Heart right ventricle (tissue), 16 donors: ENCODE results near the gene NEUROD2. TPM values are rescaled to one million over a fixed set of nuclear protein-coding genes. Genes with fewer than 3 reads are reported as not detected.

Experiments used
- ATAC-seq, 8 donors: fragments of 200-7000 bp; cut with Tn5 transposase; one replicate each; pipeline ENCODE4 v1.9.1; 2020; ENCODE audit warnings: mild to moderate bottlenecking in 8 of 8, moderate library complexity in 8 of 8, moderate number of reproducible peaks in 1 of 8
- DNase-seq, 2 donors: peaks; one replicate each; pipeline ENCODE4 v3.0.0-alpha.2; 2020
- H3K27ac ChIP-seq, 10 donors: fragments of 200-600 bp; sonication (generic) in 2 of 10; one replicate each; pipeline versions ENCODE4 v1.5.0 to v1.8.0; 2020 to 2022; ENCODE audit warnings: mild to moderate bottlenecking in 3 of 10
- H3K27me3 ChIP-seq, 7 donors: fragments of 200-600 bp; one replicate each; pipeline ENCODE4 v1.8.0; 2021 to 2022; ENCODE audit warnings: mild to moderate bottlenecking in 2 of 7
- H3K36me3 ChIP-seq, 9 donors: fragments of 200-600 bp; sonication (generic) in 1 of 9; one replicate each; pipeline versions ENCODE4 v1.5.0 to v1.8.0; 2020 to 2022; ENCODE audit warnings: mild to moderate bottlenecking in 2 of 9
- H3K4me1 ChIP-seq, 9 donors: fragments of 200-600 bp; sonication (generic) in 1 of 9; one replicate each; pipeline versions ENCODE4 v1.5.0 to v1.8.0; 2020 to 2022; ENCODE audit warnings: mild to moderate bottlenecking in 4 of 9
- H3K4me3 ChIP-seq, 10 donors: fragments of 200-600 bp; sonication (generic) in 2 of 10; one replicate each; pipeline versions ENCODE4 v1.5.0 to v1.8.0; 2020 to 2022; ENCODE audit warnings: mild to moderate bottlenecking in 7 of 10, moderate library complexity in 2 of 10
- H3K9me3 ChIP-seq, 11 donors: fragments of 200-600 bp in 10 of 11; sonication (generic) in 2 of 11; one replicate each; pipeline versions ENCODE4 v1.5.0 to v1.8.0; 2013 to 2022; ENCODE audit warnings: mild to moderate bottlenecking in 2 of 11, control low read depth in 1 of 11, moderate library complexity in 1 of 11
- WGBS, 2 donors: extraction: QIAGEN DNeasy Blood & Tissue Kit; methylation state at CpG; one replicate each; pipeline ENCODE4 v1.1.7; 2013; ENCODE audit warnings: inconsistent platforms in 1 of 2; 5-methylcytosine and 5-hydroxymethylcytosine counted together
- intact Hi-C, 10 donors: fragments of 100-400 bp; cut with DNase I; formaldehyde crosslinking; loops; one replicate each; pipeline versions ENCODE4 v1.11.1 to v1.14.2; 2022
- polyA plus RNA-seq, 2 donors: library from polyadenylated mRNA; stranded (reverse); fragments of 200-250 nt; gene quantifications; one replicate each; pipeline ENCODE4 v1.2.3, GENCODE V29; 2013
- total RNA-seq, 10 donors: library from RNA; stranded (reverse); fragmentation: NEBNext Ultra II Directional in 3 of 10; extraction: Animal tissue kit (Norgen Biotek cat#: 25700) in 3 of 10; gene quantifications; one replicate each; pipeline versions ENCODE4 v1.2.1 to v1.2.4, GENCODE V29; 2021 to 2023
- TF ChIP-seq, protein P1 (sequence below), 9 donors: fragments of 200-600 bp; sonication (generic) in 2 of 9; IDR thresholded peaks; one replicate each; pipeline versions ENCODE4 v1.5.0 to v1.8.0; 2021 to 2022; ENCODE audit warnings: antibody characterized with exemption in 9 of 9, mild to moderate bottlenecking in 5 of 9, moderate library complexity in 1 of 9
- donor health status: Arrhythmogenic right ventricular cardiomyopathy.
- donor health status: ischemic (EF 13 %, LVEDD 7.1; RV severe dilation, severe dysfunction).
- donor health status: healthy with polysubstance abuse.
- donor health status: DM: no; HTN: yes; CAD: no.
- donor health status: DM: no; HTN: no; CAD: no.
- donor health status: ischemic (EF 25% LVEDD 6.9; RV normal size, moderate dysfunction).
- donor health status: ischemic (EF 25% LVEDD 5.7; RV mildly dilated, moderate dysfunction).
- donor health status: healthy.
- donor health status: DM: yes; HTN: yes; CAD: no.
- donor health status: Ischemic cardiomyopathy.
- donor health status: ischemic (EF 35%, LVEDD 5.7; RV mildly dilated, moderate dysfunction).
- donor health status: nonischemic (EF 11% LVEDD 7.7; RV severe dilation, severe dysfunction).
- donor health status: DM: yes; HTN: yes; CAD: no.
- donor health status: PGD.
- donor health status: ischemic (EF 29% LVEDD 5.4; RV normal size, mild dysfunction).
- donor health status: nonischemic (EF 23%, LVEDD 6.1; RV moderate dilation, normal function).

NEUROD2 gene
- total and polyA plus RNA-seq, 12 donors, result not detected

DNA sequence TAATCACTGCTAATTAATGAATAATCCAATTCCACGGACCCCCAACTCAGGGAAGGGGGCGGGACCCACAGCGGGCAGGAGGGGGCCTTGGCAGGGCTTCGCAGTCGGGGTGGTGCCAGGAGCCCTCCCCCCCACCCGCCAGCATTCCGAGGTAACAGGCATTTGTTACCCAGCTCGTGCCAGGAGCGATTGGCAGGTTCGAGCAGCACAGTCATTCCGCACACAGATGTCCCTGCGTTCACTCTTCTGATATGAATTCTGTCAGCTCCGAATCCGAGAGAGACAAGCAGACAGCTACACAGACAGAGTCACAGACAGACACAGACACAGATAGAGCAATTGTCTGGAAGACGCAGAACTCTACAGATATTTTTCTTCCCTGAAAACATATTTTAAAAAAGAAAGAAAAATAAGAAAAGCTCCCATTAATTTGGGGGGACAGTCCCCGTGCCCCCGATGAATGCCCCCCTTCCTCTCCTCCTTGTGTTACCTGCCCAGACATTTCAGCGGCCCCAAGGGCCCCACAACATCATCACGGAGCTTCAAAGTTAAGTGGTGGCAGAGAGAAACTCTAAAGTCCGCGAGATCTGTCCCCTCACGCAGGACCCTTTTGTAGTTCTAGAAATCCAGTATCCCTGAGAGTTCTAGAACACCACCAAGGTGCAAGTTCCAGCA is 10.2 kb downstream of the NEUROD2 start:
- H3K27me3 ChIP-seq, result peaks cover 19 to 100% (median 92%) of the 10 kb centered on the region in 7 donors
- peaks cover 4 to 38% (median 19%) of the 10 kb centered on the region in 9 donors for H3K4me1 ChIP-seq
- TF ChIP-seq, protein P1, sequence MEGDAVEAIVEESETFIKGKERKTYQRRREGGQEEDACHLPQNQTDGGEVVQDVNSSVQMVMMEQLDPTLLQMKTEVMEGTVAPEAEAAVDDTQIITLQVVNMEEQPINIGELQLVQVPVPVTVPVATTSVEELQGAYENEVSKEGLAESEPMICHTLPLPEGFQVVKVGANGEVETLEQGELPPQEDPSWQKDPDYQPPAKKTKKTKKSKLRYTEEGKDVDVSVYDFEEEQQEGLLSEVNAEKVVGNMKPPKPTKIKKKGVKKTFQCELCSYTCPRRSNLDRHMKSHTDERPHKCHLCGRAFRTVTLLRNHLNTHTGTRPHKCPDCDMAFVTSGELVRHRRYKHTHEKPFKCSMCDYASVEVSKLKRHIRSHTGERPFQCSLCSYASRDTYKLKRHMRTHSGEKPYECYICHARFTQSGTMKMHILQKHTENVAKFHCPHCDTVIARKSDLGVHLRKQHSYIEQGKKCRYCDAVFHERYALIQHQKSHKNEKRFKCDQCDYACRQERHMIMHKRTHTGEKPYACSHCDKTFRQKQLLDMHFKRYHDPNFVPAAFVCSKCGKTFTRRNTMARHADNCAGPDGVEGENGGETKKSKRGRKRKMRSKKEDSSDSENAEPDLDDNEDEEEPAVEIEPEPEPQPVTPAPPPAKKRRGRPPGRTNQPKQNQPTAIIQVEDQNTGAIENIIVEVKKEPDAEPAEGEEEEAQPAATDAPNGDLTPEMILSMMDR (IDR thresholded peaks at IDR 0.05), result no peak
- no peaks in the 10 kb centered on the region for H3K9me3 ChIP-seq
- intact Hi-C loops, result loop anchor here in 1 of 10 donors (10.0 kb wide), 1 partner anchor 1757 kb away; the partner anchor contains the start of gene KRT33A
- ATAC-seq, result no peak
- no peak overlapping the region for H3K4me3 ChIP-seq
- DNase-seq, result no peak
- no peak overlapping the region for H3K27ac ChIP-seq
- WGBS, 2 donors, result 5 to 8% methylated on average over 22 of the region's 22 CpGs
- H3K36me3 ChIP-seq, result no peaks in the 10 kb centered on the region

DNA sequence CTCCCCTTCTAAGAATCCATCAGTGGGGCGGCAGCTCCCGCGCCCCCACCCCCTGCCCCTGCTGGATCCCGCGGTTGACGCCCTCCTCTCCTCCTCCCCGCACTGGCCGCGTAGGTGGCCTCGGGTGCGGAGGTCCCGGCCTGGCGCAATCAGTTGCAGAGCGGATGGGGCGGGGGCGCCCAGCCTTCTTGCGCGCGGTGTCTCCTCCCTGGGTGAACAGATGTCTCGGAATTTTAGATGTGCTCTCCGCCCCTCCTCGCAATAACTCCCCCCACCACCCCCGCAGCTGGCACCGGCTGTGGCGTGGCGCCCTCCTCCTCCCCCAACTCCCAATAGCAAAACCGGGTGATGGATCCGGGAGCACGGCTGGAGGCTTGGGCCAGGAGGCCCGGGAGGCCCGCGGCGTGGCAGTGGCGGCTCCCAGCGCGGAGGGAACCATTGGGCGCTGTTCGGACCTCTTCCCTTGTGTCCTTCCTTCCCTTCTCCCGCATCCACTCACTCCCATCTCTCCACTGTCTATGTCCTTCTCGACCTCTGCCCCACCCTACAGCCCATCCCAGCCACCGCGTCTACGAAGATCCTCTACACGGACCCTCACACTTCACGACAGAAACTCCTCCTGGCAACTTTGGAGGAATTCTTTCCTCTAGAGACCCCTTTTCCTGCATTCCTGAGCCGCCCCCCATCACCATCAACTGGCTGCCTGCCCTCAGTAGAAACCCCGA is 11.0 kb downstream of the NEUROD2 start:
- Histone ChIP-seq H3K4me3 (no peak overlapping the region), H3K27ac (no peak overlapping the region), H3K9me3 (no peaks in the 10 kb centered on the region), H3K4me1 (peaks cover 4 to 38% (median 19%) of the 10 kb centered on the region in 9 donors), H3K27me3 (peaks cover 19 to 100% (median 88%) of the 10 kb centered on the region in 7 donors), H3K36me3 (no peaks in the 10 kb centered on the region)
- 1 to 2% methylated on average over 45 to 47 of the region's 47 CpGs for WGBS, 2 donors
- ATAC-seq (no peak), DNase-seq (no peak)
- intact Hi-C loops, result loop anchor here in 1 of 10 donors (10.0 kb wide), 1 partner anchor 1758 kb away; the partner anchor contains the start of gene KRT33A
- TF ChIP-seq, protein P1 (IDR thresholded peaks at IDR 0.05), result no peak

DNA sequence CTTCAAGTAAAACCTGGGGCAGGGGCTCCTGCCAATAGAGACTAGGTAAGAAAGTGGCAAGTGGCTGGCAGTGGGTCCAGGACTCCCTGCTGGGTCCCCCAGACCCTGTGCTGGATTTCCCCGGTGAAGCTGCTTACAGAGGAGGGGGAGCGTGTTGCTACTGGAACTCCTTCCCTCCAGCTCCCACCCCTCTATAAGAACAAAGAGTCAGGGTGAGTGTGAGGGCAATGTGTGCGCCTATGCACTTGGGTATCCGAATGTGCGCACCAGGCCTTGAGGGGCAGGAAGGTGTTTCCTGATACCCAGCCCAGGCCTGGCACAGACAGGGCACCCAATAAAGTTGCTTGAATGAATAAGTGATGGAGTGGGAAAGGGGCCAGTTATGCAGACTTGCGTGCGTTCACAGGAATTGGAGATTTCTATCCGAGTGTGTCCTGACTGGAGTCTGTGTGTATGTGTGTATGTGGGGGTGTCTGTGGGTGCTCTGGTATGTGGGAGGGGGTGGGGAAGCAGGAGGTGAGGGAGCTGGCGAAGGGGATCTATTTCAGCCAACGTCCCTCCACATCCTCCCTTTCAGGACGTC is 11.7 kb downstream of the NEUROD2 start:
- Histone ChIP-seq H3K36me3 (no peaks in the 10 kb centered on the region), H3K4me1 (peaks cover 4 to 38% (median 19%) of the 10 kb centered on the region in 9 donors), H3K9me3 (no peaks in the 10 kb centered on the region), H3K27ac (no peak overlapping the region), H3K27me3 (peaks cover 19 to 97% (median 87%) of the 10 kb centered on the region in 7 donors), H3K4me3 (no peak overlapping the region)
- ATAC-seq (no peak), DNase-seq (no peak)
- 9 to 12% methylated on average over 11 of the region's 11 CpGs for WGBS, 2 donors
- TF ChIP-seq, protein P1 (IDR thresholded peaks at IDR 0.05), result no peak
- intact Hi-C loops, result loop anchor here in 1 of 10 donors (10.0 kb wide), 1 partner anchor 1759 kb away; the partner anchor contains the start of gene KRT33A

DNA sequence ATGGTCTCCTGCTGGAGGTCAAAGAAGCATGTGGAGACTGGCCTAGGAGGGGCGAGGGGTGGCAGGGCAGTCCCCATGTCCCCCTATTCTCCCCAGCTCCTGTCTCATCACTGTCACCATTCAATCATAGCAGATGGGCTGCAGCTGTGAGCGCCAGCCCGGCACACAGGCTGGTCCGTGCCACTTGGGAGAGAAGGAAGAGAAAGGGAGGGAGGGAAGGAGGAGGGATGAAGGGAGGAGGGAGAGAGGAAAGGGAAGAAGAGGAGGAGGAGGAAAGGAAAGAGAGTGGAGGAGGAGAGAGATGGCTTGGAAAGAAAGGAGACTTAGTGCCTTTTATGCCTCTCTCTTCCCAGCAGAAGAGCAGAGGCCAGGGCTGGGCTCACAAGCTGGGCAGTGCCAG is 12.4 kb downstream of the NEUROD2 start:
- no peaks in the 10 kb centered on the region for H3K9me3 ChIP-seq
- H3K27me3 ChIP-seq, result peaks cover 19 to 90% (median 80%) of the 10 kb centered on the region in 7 donors
- H3K36me3 ChIP-seq, result no peaks in the 10 kb centered on the region
- TF ChIP-seq, protein P1 (IDR thresholded peaks at IDR 0.05), result no peak
- ATAC-seq, result no peak
- no peak for DNase-seq
- 13 to 15% methylated on average over 4 of the region's 4 CpGs for WGBS, 2 donors
- H3K27ac ChIP-seq, result no peak overlapping the region
- peaks cover 4 to 38% (median 19%) of the 10 kb centered on the region in 9 donors for H3K4me1 ChIP-seq
- H3K4me3 ChIP-seq, result no peak overlapping the region
- intact Hi-C loops, result loop anchor here in 1 of 10 donors (10.0 kb wide), 1 partner anchor 1760 kb away; the partner anchor contains the start of gene KRT33A
